Osteoblast (primary cell): ENCODE results near the gene UST. TPM values are rescaled to one million over a fixed set of nuclear protein-coding genes. Genes with fewer than 3 reads are reported as not detected.

Experiments used
- DNase-seq: peaks from one replicate; pipeline ENCODE4 v3.0.0; 2011; ENCODE audit warnings: low spot score, mixed read lengths; ENCODE audit not compliant: insufficient read length; ENCODE audit errors: missing footprints
- H2AFZ ChIP-seq: 2 replicates; pipeline ENCODE4 v1.6.0; 2011; ENCODE audit warnings: mild to moderate bottlenecking, low read length
- H3K27ac ChIP-seq: 2 replicates; pipeline ENCODE4 v1.5.1; 2011; ENCODE audit warnings: mild to moderate bottlenecking, low read depth, low read length, moderate library complexity
- H3K27me3 ChIP-seq: 2 replicates; pipeline ENCODE4 v1.6.0; 2012; ENCODE audit warnings: mild to moderate bottlenecking, control low read depth, inconsistent platforms, low read length, moderate library complexity; ENCODE audit not compliant: insufficient read depth
- H3K36me3 ChIP-seq: 2 replicates; pipeline ENCODE4 v1.5.1; 2011; ENCODE audit warnings: mild to moderate bottlenecking, low read length, control low read depth, moderate library complexity; ENCODE audit not compliant: insufficient read depth
- H3K4me1 ChIP-seq: 2 replicates; pipeline ENCODE4 v1.5.1; 2011; ENCODE audit warnings: mild to moderate bottlenecking, low read length, control low read depth, moderate library complexity; ENCODE audit not compliant: insufficient read depth
- H3K4me2 ChIP-seq: 2 replicates; pipeline ENCODE4 v1.6.0; 2011; ENCODE audit warnings: mild to moderate bottlenecking, low read length; ENCODE audit not compliant: insufficient read depth
- H3K4me3 ChIP-seq: fragments of 200-600 bp; sonication (generic); 3 replicates; pipeline ENCODE4 v1.5.1; 2012; ENCODE audit warnings: mild to moderate bottlenecking, low read length, inconsistent platforms; ENCODE audit not compliant: insufficient read depth
- H3K79me2 ChIP-seq: 2 replicates; pipeline ENCODE4 v1.6.0; 2012; ENCODE audit warnings: mild to moderate bottlenecking, low read length, control low read depth, inconsistent platforms; ENCODE audit not compliant: insufficient read depth
- H3K9me3 ChIP-seq: 2 replicates; pipeline ENCODE4 v1.5.1; 2011; ENCODE audit warnings: low read depth, low read length, control low read depth
- H4K20me1 ChIP-seq: 2 replicates; pipeline ENCODE4 v1.6.0; 2012; ENCODE audit warnings: mild to moderate bottlenecking, low read length, control low read depth; ENCODE audit not compliant: insufficient read depth
- CTCF ChIP-seq: IDR thresholded peaks from 2 replicates; pipeline ENCODE4 v1.5.1; 2011; ENCODE audit warnings: mild to moderate bottlenecking, low read depth, low read length, moderate library complexity; ENCODE audit errors: extremely low read depth
- total RNA-seq: library from RNA; depleted of rRNA; stranded (reverse); fragments of >200 nt; gene quantifications from 2 replicates; pipeline ENCODE4 v1.2.3, GENCODE V29; 2012

The UST gene
- total RNA-seq, 1 donor, result 18.1 TPM

- peak overlapping the region; percentile 40 for H2AFZ ChIP-seq
Measured at GRCh38 chr6:149080511-149080910, 333.7 kb downstream of the UST start.

GRCh38 chr6:149081281-149081680 lies 334.5 kb downstream of the UST start:
- Histone ChIP-seq H3K27ac (peak overlapping the region; percentile 86), H3K4me1 (peaks cover 34% of the 10 kb centered on the region), H3K27me3 (peaks cover 3% of the 10 kb centered on the region), H3K4me3 (no peak overlapping the region), H3K4me2 (peak overlapping the region; percentile 68), H3K9me3 (no peaks in the 10 kb centered on the region), H3K36me3 (no peaks in the 10 kb centered on the region), H3K79me2 (no peaks in the 10 kb centered on the region), H2AFZ (no peak overlapping the region), H4K20me1 (no peaks in the 10 kb centered on the region)
- no peak for TF ChIP-seq CTCF
- no peak for DNase-seq

More at GRCh38 chr6:149080511-149080910, 333.7 kb downstream of the UST start:
- Histone ChIP-seq H3K4me2 (peak overlapping the region; percentile 68), H3K27ac (peak overlapping the region; percentile 86), H3K9me3 (no peaks in the 10 kb centered on the region), H3K36me3 (no peaks in the 10 kb centered on the region), H3K4me1 (peaks cover 42% of the 10 kb centered on the region), H4K20me1 (no peaks in the 10 kb centered on the region), H3K27me3 (no peaks in the 10 kb centered on the region), H3K4me3 (no peak overlapping the region), H3K79me2 (no peaks in the 10 kb centered on the region)
- no peak for TF ChIP-seq CTCF
- DNase-seq, result peak; percentile 25

- no peaks in the 10 kb centered on the region for H4K20me1 ChIP-seq
- no peaks in the 10 kb centered on the region for H3K79me2 ChIP-seq
- H3K27me3 ChIP-seq, result peaks cover 3% of the 10 kb centered on the region
- H3K4me1 ChIP-seq, result peaks cover 31% of the 10 kb centered on the region
- H3K27ac ChIP-seq, result no peak overlapping the region
- no peak overlapping the region for H3K4me2 ChIP-seq
- no peaks in the 10 kb centered on the region for H3K9me3 ChIP-seq
- no peak overlapping the region for H3K4me3 ChIP-seq
- DNase-seq, result peak; percentile 45
- TF ChIP-seq CTCF, result peak; percentile 90
- H3K36me3 ChIP-seq, result no peaks in the 10 kb centered on the region
- no peak overlapping the region for H2AFZ ChIP-seq
Measured at GRCh38 chr6:149082320-149082719, 335.5 kb downstream of the UST start.

GRCh38 chr6:149084026-149084425 lies 337.2 kb downstream of the UST start:
- no peak overlapping the region for H2AFZ ChIP-seq

More at GRCh38 chr6:149084026-149084425, 337.2 kb downstream of the UST start:
- H3K79me2 ChIP-seq, result no peaks in the 10 kb centered on the region
- no peak overlapping the region for H3K4me3 ChIP-seq
- peaks cover 3% of the 10 kb centered on the region for H3K27me3 ChIP-seq
- no peaks in the 10 kb centered on the region for H3K9me3 ChIP-seq
- no peaks in the 10 kb centered on the region for H4K20me1 ChIP-seq
- no peak overlapping the region for H3K27ac ChIP-seq
- no peaks in the 10 kb centered on the region for H3K36me3 ChIP-seq
- TF ChIP-seq CTCF, result no peak
- H3K4me2 ChIP-seq, result no peak overlapping the region
- peaks cover 31% of the 10 kb centered on the region for H3K4me1 ChIP-seq
- DNase-seq, result no peak
